Neuronal stem cell (in vitro differentiated cells): ENCODE measurements around the gene MILR1.

ENCODE experiments used
- DNase-seq: peaks from one replicate; pipeline ENCODE4 v3.0.0-alpha.2; 2013; ENCODE audit warnings: low spot score
- H2AFZ ChIP-seq: one replicate; pipeline ENCODE4 v1.6.1; 2013; ENCODE audit warnings: mild to moderate bottlenecking, low read length, inconsistent platforms
- H2AK5ac ChIP-seq: 2 replicates; pipeline ENCODE4 v1.6.1; 2013; ENCODE audit warnings: low read depth, mild to moderate bottlenecking, inconsistent platforms, low read length, moderate library complexity, mixed read lengths
- H2BK120ac ChIP-seq: 2 replicates; pipeline ENCODE4 v1.6.1; 2013; ENCODE audit warnings: low read depth, mild to moderate bottlenecking, inconsistent platforms, low read length, moderate library complexity, mixed read lengths
- H2BK12ac ChIP-seq: one replicate; pipeline ENCODE4 v1.6.1; 2013; ENCODE audit warnings: low read length, inconsistent platforms
- H2BK15ac ChIP-seq: 2 replicates; pipeline ENCODE4 v1.6.1; 2013; ENCODE audit warnings: mild to moderate bottlenecking, low read length, inconsistent platforms, mixed read lengths
- H2BK5ac ChIP-seq: one replicate; pipeline ENCODE4 v1.6.1; 2013; ENCODE audit warnings: inconsistent platforms, mild to moderate bottlenecking, low read length, moderate library complexity
- H3K14ac ChIP-seq: one replicate; pipeline ENCODE4 v1.6.1; 2013; ENCODE audit warnings: low read length, inconsistent platforms
- H3K18ac ChIP-seq: 2 replicates; pipeline ENCODE4 v1.6.1; 2013; ENCODE audit warnings: low read length, inconsistent platforms
- H3K23ac ChIP-seq: 2 replicates; pipeline ENCODE4 v1.6.1; 2013; ENCODE audit warnings: low read depth, mild to moderate bottlenecking, mixed read lengths, low read length, inconsistent platforms; ENCODE audit not compliant: poor library complexity
- H3K27ac ChIP-seq: replicated peaks from 3 replicates; pipeline ENCODE4 v1.5.1; 2013; ENCODE audit warnings: low read length, inconsistent platforms
- H3K27me3 ChIP-seq, 3 experiments: 2 replicates each; pipeline ENCODE4 v1.6.1; 2013; ENCODE audit warnings: low read length in 3 of 3, mild to moderate bottlenecking in 2 of 3, inconsistent platforms in 1 of 3, low read depth in 1 of 3, mixed read lengths in 1 of 3, moderate library complexity in 1 of 3; ENCODE audit not compliant: control insufficient read depth in 3 of 3, insufficient read depth in 3 of 3
- H3K36me3 ChIP-seq, 2 donors: replicated peaks in 1 of 2; 2 replicates each; pipeline ENCODE4 v1.6.1; 2013; ENCODE audit warnings: low read length in 2 of 2; ENCODE audit not compliant: control insufficient read depth in 2 of 2, insufficient read depth in 2 of 2
- H3K4ac ChIP-seq: 2 replicates; pipeline ENCODE4 v1.6.1; 2013; ENCODE audit warnings: inconsistent platforms, mild to moderate bottlenecking, low read length, moderate library complexity
- H3K4me1 ChIP-seq, 2 donors: 1 replicate in 1 of 2; 2 replicates in 1 of 2; pipeline ENCODE4 v1.6.1; 2013; ENCODE audit warnings: low read length in 2 of 2, low read depth in 1 of 2; ENCODE audit not compliant: control insufficient read depth in 2 of 2, insufficient read depth in 1 of 2
- H3K4me2 ChIP-seq: one replicate; pipeline ENCODE4 v1.6.1; 2013; ENCODE audit warnings: mild to moderate bottlenecking, low read length, inconsistent platforms; ENCODE audit not compliant: insufficient read depth, poor library complexity, severe bottlenecking
- H3K4me3 ChIP-seq, 2 donors: 2 replicates each; pipeline ENCODE4 v1.5.1; 2013; ENCODE audit warnings: low read length in 2 of 2, mild to moderate bottlenecking in 2 of 2, inconsistent platforms in 1 of 2, moderate library complexity in 1 of 2
- H3K79me1 ChIP-seq: one replicate; pipeline ENCODE4 v1.6.1; 2013; ENCODE audit warnings: low read depth, mild to moderate bottlenecking, inconsistent platforms, low read length, moderate library complexity
- H3K9ac ChIP-seq: one replicate; pipeline ENCODE4 v1.6.1; 2013; ENCODE audit warnings: mild to moderate bottlenecking, low read depth, low read length, inconsistent platforms; ENCODE audit not compliant: poor library complexity
- H3K9me3 ChIP-seq, 2 donors: replicated peaks in 1 of 2; 2 replicates each; pipeline versions ENCODE3 to v1.6.1; 2013; ENCODE audit warnings: low read length in 2 of 2, mild to moderate bottlenecking in 2 of 2, inconsistent platforms in 1 of 2, low read depth in 1 of 2, mixed read lengths in 1 of 2, moderate library complexity in 1 of 2; ENCODE audit not compliant: control insufficient read depth in 2 of 2, insufficient read depth in 1 of 2
- H4K8ac ChIP-seq: one replicate; pipeline ENCODE4 v1.6.1; 2013; ENCODE audit warnings: low read depth, mild to moderate bottlenecking, inconsistent platforms, low read length, moderate library complexity
- H4K91ac ChIP-seq: one replicate; pipeline ENCODE4 v1.6.1; 2013; ENCODE audit warnings: low read length, low read depth, mild to moderate bottlenecking, inconsistent platforms; ENCODE audit not compliant: poor library complexity
- WGBS, 2 donors: extraction: QIAGEN DNeasy Blood & Tissue Kit; methylation state at CpG; one replicate each; pipeline ENCODE4 v1.1.7; 2013; ENCODE audit warnings: missing lambda C conversion rate in 2 of 2, mixed read lengths in 1 of 2; ENCODE audit not compliant: insufficient read length in 2 of 2, insufficient replicate concordance in 1 of 2; ENCODE audit errors: extremely low coverage in 2 of 2; 5-methylcytosine and 5-hydroxymethylcytosine counted together

The MILR1 gene

DNA sequence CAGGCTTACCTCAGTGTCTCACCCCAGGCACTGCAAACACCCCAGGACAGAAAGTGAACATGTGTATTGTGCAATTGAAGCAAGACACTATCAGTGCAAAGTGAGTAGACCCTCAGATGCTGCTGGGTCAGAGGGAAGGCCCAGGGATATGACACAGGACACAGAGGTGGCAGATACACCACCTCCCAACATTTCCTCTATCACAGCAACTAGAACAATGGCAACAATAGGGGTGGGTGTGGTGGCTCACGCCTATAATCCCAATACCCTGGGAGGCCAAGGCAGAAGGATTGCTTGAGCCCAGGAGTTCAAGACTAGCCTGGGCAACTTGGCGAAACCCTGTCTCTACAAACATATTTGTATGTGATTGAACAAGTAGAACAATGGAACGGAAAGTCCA, 22.5 kb downstream of the MILR1 start:
- H3K36me3 ChIP-seq, result no peaks in the 10 kb centered on the region
- no peak overlapping the region for H3K14ac ChIP-seq
- WGBS, 2 donors, result no CpG with 5 or more reads among the region's 3 CpGs
- no peak overlapping the region for H3K4me2 ChIP-seq
- H3K9ac ChIP-seq, result no peak overlapping the region
- H3K18ac ChIP-seq, result no peak overlapping the region
- H4K8ac ChIP-seq, result no peak overlapping the region
- no peak overlapping the region for H2BK12ac ChIP-seq
- H3K27ac ChIP-seq, result no peak overlapping the region
- H3K23ac ChIP-seq, result no peak overlapping the region
- H3K9me3 ChIP-seq, result no peaks in the 10 kb centered on the region
- DNase-seq, result no peak
- no peak overlapping the region for H2BK120ac ChIP-seq
- no peaks in the 10 kb centered on the region for H3K27me3 ChIP-seq
- H3K4me1 ChIP-seq, result peaks cover 0 to 6% of the 10 kb centered on the region in 2 donors
- H4K91ac ChIP-seq, result no peak overlapping the region
- no peak overlapping the region for H2AFZ ChIP-seq
- no peak overlapping the region for H3K4ac ChIP-seq
- no peak overlapping the region for H2AK5ac ChIP-seq
- no peak overlapping the region for H2BK15ac ChIP-seq
- no peaks in the 10 kb centered on the region for H3K79me1 ChIP-seq
- H2BK5ac ChIP-seq, result no peak overlapping the region
- H3K4me3 ChIP-seq, result no peak overlapping the region

- Histone ChIP-seq H3K14ac (no peak overlapping the region), H3K23ac (no peak overlapping the region), H3K4me1 (peaks cover 0 to 6% of the 10 kb centered on the region in 2 donors), H3K27ac (no peak overlapping the region), H2BK120ac (no peak overlapping the region), H3K4me2 (no peak overlapping the region), H2BK5ac (no peak overlapping the region), H2BK12ac (no peak overlapping the region), H2BK15ac (no peak overlapping the region), H4K91ac (no peak overlapping the region), H2AFZ (no peak overlapping the region), H2AK5ac (no peak overlapping the region), H3K18ac (no peak overlapping the region), H3K36me3 (peaks cover 0 to 7% of the 10 kb centered on the region in 2 donors), H3K4me3 (no peak overlapping the region), H3K79me1 (no peaks in the 10 kb centered on the region), H4K8ac (no peak overlapping the region), H3K9me3 (no peaks in the 10 kb centered on the region), H3K27me3 (no peaks in the 10 kb centered on the region), H3K9ac (no peak overlapping the region), H3K4ac (no peak overlapping the region)
- no CpG with 5 or more reads among the region's 2 CpGs for WGBS, 2 donors
- no peak for DNase-seq
These were observed 23.6 kb downstream of the MILR1 start for GRCh38 chr17:64472564-64472963.

DNA sequence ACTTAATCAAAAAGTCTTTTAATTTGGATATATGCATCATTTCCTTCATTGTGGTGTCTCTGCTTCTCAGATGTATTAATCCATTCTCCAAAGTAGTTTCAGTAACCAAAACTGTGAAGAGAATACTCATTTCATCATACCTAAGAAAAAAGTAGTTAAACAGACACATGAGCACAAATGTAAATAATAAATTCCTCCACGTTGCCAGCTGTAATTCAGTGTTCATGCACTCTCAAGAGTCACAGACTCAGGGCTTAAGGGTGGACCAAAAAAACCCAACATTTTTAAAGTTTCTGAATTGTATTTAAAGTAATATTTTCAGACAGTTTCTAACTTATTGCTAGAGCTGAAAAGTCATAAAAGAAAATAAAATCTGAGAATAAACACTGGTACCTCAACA, 28.9 kb downstream of the MILR1 start:
- Histone ChIP-seq H3K4me1 (no peaks in the 10 kb centered on the region), H3K9ac (no peak overlapping the region), H3K27ac (no peak overlapping the region), H2BK15ac (no peak overlapping the region), H2BK12ac (no peak overlapping the region), H4K8ac (no peak overlapping the region), H3K79me1 (no peaks in the 10 kb centered on the region), H3K4me2 (no peak overlapping the region), H3K4ac (no peak overlapping the region), H2AFZ (no peak overlapping the region), H3K18ac (no peak overlapping the region), H3K36me3 (peaks cover 8 to 54% of the 10 kb centered on the region in 2 donors), H2AK5ac (no peak overlapping the region), H2BK5ac (no peak overlapping the region), H3K14ac (no peak overlapping the region), H2BK120ac (no peak overlapping the region), H3K9me3 (no peaks in the 10 kb centered on the region), H3K27me3 (no peaks in the 10 kb centered on the region), H4K91ac (no peak overlapping the region), H3K23ac (no peak overlapping the region), H3K4me3 (no peak overlapping the region)
- no peak for DNase-seq
- WGBS, 2 donors, result no CpG with 5 or more reads among the region's 1 CpG

- no peak overlapping the region for H3K4me3 ChIP-seq
- no peaks in the 10 kb centered on the region for H3K79me1 ChIP-seq
- no peak overlapping the region for H4K91ac ChIP-seq
- no peak overlapping the region for H3K9ac ChIP-seq
- no peak overlapping the region for H2BK120ac ChIP-seq
- no peak overlapping the region for H2BK15ac ChIP-seq
- no peak overlapping the region for H3K23ac ChIP-seq
- H2AFZ ChIP-seq, result no peak overlapping the region
- no peaks in the 10 kb centered on the region for H3K9me3 ChIP-seq
- no peak overlapping the region for H4K8ac ChIP-seq
- H2BK12ac ChIP-seq, result no peak overlapping the region
- no peak overlapping the region for H3K18ac ChIP-seq
- no peak overlapping the region for H2BK5ac ChIP-seq
- H3K4ac ChIP-seq, result no peak overlapping the region
- no peak overlapping the region for H3K14ac ChIP-seq
- H3K4me2 ChIP-seq, result no peak overlapping the region
- H3K36me3 ChIP-seq, result peaks cover 23 to 83% of the 10 kb centered on the region in 2 donors
- no peaks in the 10 kb centered on the region for H3K27me3 ChIP-seq
- no peak for DNase-seq
- no peak overlapping the region for H2AK5ac ChIP-seq
- no CpG with 5 or more reads among the region's 1 CpG for WGBS, 2 donors
- no peak overlapping the region for H3K27ac ChIP-seq
- H3K4me1 ChIP-seq, result no peaks in the 10 kb centered on the region
These were observed 32.0 kb downstream of the MILR1 start for GRCh38 chr17:64480951-64481350.
